HepG2 (cell line): ENCODE measurements around the gene SRRM2. TPM values are rescaled to one million over a fixed set of nuclear protein-coding genes. Genes with fewer than 3 reads are reported as not detected.

Experiments
- AHDC1 ChIP-seq: sonication (generic); formaldehyde crosslinking; IDR thresholded peaks from 2 replicates; pipeline ENCODE4 v1.5.1; 2020; ENCODE audit warnings: mild to moderate bottlenecking, missing genetic modification reagents, borderline replicate concordance
- HIC2 ChIP-seq: sonication (generic); formaldehyde crosslinking; IDR thresholded peaks from 2 replicates; pipeline ENCODE4 v1.9.0; 2022; ENCODE audit warnings: low read depth, missing genetic modification reagents
- HOMEZ ChIP-seq: IDR thresholded peaks from 2 replicates; pipeline ENCODE4 v1.6.1; 2016; ENCODE audit warnings: low read depth
- PLSCR1 ChIP-seq: sonication (generic); formaldehyde crosslinking; IDR thresholded peaks from 2 replicates; pipeline ENCODE4 v1.5.0; 2020; ENCODE audit warnings: missing genetic modification reagents, mild to moderate bottlenecking, borderline replicate concordance
- RBAK ChIP-seq: sonication (generic); formaldehyde crosslinking; IDR thresholded peaks from 2 replicates; pipeline ENCODE4 v1.5.1; 2020; ENCODE audit warnings: mild to moderate bottlenecking, missing genetic modification reagents
- RFX1 ChIP-seq: fragments of 450-650 bp; IDR thresholded peaks from 2 replicates; pipeline ENCODE4 v1.6.1; 2017
- SIX4 ChIP-seq: sonication (generic); formaldehyde crosslinking; IDR thresholded peaks from 2 replicates; pipeline ENCODE4 v1.4.0; 2020; ENCODE audit warnings: missing genetic modification reagents
- SOX6 ChIP-seq, 2 experiments: fragments of 450-650 bp in 1 of 2; sonication (generic) in 1 of 2; formaldehyde crosslinking in 1 of 2; IDR thresholded peaks; 2 replicates each; pipeline versions ENCODE4 v1.4.0 to v1.6.1; 2017 to 2020; ENCODE audit warnings: antibody characterized with exemption in 1 of 2, mild to moderate bottlenecking in 1 of 2, missing genetic modification reagents in 1 of 2
- ZFP36L1 ChIP-seq: sonication (generic); formaldehyde crosslinking; IDR thresholded peaks from 2 replicates; pipeline ENCODE4 v1.8.0; 2022; ENCODE audit warnings: mild to moderate bottlenecking, missing genetic modification reagents, moderate library complexity
- ZNF333 ChIP-seq: sonication (generic); formaldehyde crosslinking; IDR thresholded peaks from 2 replicates; pipeline ENCODE4 v1.4.0; 2020; ENCODE audit warnings: mild to moderate bottlenecking, missing genetic modification reagents, borderline replicate concordance
- ZNF337 ChIP-seq: sonication (generic); formaldehyde crosslinking; IDR thresholded peaks from 2 replicates; pipeline ENCODE4 v1.5.1; 2020; ENCODE audit warnings: missing genetic modification reagents, low read depth, mild to moderate bottlenecking, borderline replicate concordance
- ZNF501 ChIP-seq: sonication (generic); formaldehyde crosslinking; IDR thresholded peaks from 2 replicates; pipeline ENCODE4 v1.5.1; 2020; ENCODE audit warnings: mild to moderate bottlenecking, moderate library complexity, missing genetic modification reagents
- ZNF772 ChIP-seq: sonication (generic); formaldehyde crosslinking; IDR thresholded peaks from 2 replicates; pipeline ENCODE4 v1.5.0; 2020; ENCODE audit warnings: mild to moderate bottlenecking, missing genetic modification reagents
- ZNF883 ChIP-seq: sonication (generic); formaldehyde crosslinking; IDR thresholded peaks from 2 replicates; pipeline ENCODE4 v1.5.1; 2020; ENCODE audit warnings: mild to moderate bottlenecking, missing genetic modification reagents; ENCODE audit errors: not compliant biosample characterization
- polyA plus RNA-seq, 8 experiments: library from polyadenylated mRNA; depleted of rRNA in 3 of 8; stranded (reverse) in 7 of 8; unstranded in 1 of 8; fragments of >200 nt; fragmentation: Illumina TruSeq in 4 of 8; extraction: Trizol in 4 of 8; gene quantifications; 2 replicates each; pipeline versions ENCODE4 v1.2.1 to v1.2.3, GENCODE V29; 2011 to 2016; ENCODE audit warnings: low read depth in 4 of 8, missing spikeins in 1 of 8, mixed read lengths in 1 of 8; ENCODE audit not compliant: insufficient read depth in 1 of 8
- total RNA-seq, 5 experiments: library from RNA; depleted of rRNA; stranded (reverse); fragments of >200 nt; fragmentation: Illumina TruSeq; extraction: Trizol; gene quantifications; 2 replicates each; pipeline ENCODE4 v1.2.3, GENCODE V29; 2016; ENCODE audit warnings: low read depth in 1 of 5
- TF ChIP-seq, protein P1 (sequence below): sonication (generic); formaldehyde crosslinking; IDR thresholded peaks from 2 replicates; pipeline ENCODE4 v1.5.0; 2020; ENCODE audit warnings: mild to moderate bottlenecking, missing genetic modification reagents, moderate library complexity

The SRRM2 gene
- total and polyA plus RNA-seq, 2 of the 13 experiments (the other 11 are each of a cell fraction or from before 2014, with no cell fraction given) = 50.4 to 112 TPM

- TF ChIP-seq AHDC1 (CRISPR knock-in tag) (no peak), SIX4 (no peak), ZNF772 (CRISPR knock-in tag) (no peak), SOX6 (IDR thresholded peaks at IDR 0.05) (no peak), SOX6 (CRISPR knock-in tag; IDR thresholded peaks at IDR 0.05) (no peak), RBAK (CRISPR knock-in tag) (no peak), PLSCR1 (CRISPR knock-in tag) (no peak), ZNF333 (CRISPR knock-in tag) (0 out of 2 replicates have a peak, but pooled peaks have one; percentile 29), HOMEZ (CRISPR knock-in tag) (no peak), RFX1 (no peak), ZFP36L1 (CRISPR knock-in tag) (no peak), HIC2 (CRISPR knock-in tag) (no peak), ZNF883 (no peak), ZNF337 (CRISPR knock-in tag) (no peak), ZNF501 (no peak)
- TF ChIP-seq, protein P1, sequence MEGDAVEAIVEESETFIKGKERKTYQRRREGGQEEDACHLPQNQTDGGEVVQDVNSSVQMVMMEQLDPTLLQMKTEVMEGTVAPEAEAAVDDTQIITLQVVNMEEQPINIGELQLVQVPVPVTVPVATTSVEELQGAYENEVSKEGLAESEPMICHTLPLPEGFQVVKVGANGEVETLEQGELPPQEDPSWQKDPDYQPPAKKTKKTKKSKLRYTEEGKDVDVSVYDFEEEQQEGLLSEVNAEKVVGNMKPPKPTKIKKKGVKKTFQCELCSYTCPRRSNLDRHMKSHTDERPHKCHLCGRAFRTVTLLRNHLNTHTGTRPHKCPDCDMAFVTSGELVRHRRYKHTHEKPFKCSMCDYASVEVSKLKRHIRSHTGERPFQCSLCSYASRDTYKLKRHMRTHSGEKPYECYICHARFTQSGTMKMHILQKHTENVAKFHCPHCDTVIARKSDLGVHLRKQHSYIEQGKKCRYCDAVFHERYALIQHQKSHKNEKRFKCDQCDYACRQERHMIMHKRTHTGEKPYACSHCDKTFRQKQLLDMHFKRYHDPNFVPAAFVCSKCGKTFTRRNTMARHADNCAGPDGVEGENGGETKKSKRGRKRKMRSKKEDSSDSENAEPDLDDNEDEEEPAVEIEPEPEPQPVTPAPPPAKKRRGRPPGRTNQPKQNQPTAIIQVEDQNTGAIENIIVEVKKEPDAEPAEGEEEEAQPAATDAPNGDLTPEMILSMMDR (CRISPR knock-in tag) = no peak
Observed at GRCh38 chr16:2739625-2740430, 12.6 kb upstream of the SRRM2 start (continued).
